Measurements from ENCODE around the gene FAM111A. TPM values are rescaled to one million over a fixed set of nuclear protein-coding genes. Genes with fewer than 3 reads are reported as not detected.

Gene FAM111A
- total and polyA plus RNA-seq, 9 of the 15 experiments (the other 6 are each of a cell fraction or from before 2014, with no cell fraction given), result 14.8 to 30.6 (median 20.1) TPM

GRCh38 chr11:59171508-59172322, 29.1 kb downstream of the FAM111A start, which contains the start of gene DTX4 (continued):
- TF ChIP-seq TOE1 (IDR thresholded peaks at IDR 0.05; ENCODE audit: borderline replicate concordance) (peak; percentile 68), TOE1 (CRISPR knock-in tag; IDR thresholded peaks at IDR 0.05; ENCODE audit: borderline replicate concordance, low read depth) (no peak), STAT6 (CRISPR knock-in tag; IDR thresholded peaks at IDR 0.05) (0 out of 2 replicates have a peak, but pooled peaks have one; percentile 62), THAP7 (CRISPR knock-in tag; IDR thresholded peaks at IDR 0.05) (no peak), ZNF175 (CRISPR knock-in tag; IDR thresholded peaks at IDR 0.05; ENCODE audit: low read depth) (no peak), ATF2 (CRISPR knock-in tag; IDR thresholded peaks at IDR 0.05) (no peak), CHAMP1 (IDR thresholded peaks at IDR 0.05) (no peak), NR2C2 (CRISPR knock-in tag; IDR thresholded peaks at IDR 0.05) (no peak), NR2C2 (tag; IDR thresholded peaks at IDR 0.05) (no peak), OTX1 (CRISPR knock-in tag; IDR thresholded peaks at IDR 0.05) (no peak), TGIF2 (CRISPR knock-in tag; IDR thresholded peaks at IDR 0.05) (no peak), ZNF785 (CRISPR knock-in tag; IDR thresholded peaks at IDR 0.05) (no peak), TEAD4 (IDR thresholded peaks at IDR 0.05; ENCODE audit: low read length) (no peak), TEAD4 (CRISPR knock-in tag; IDR thresholded peaks at IDR 0.05; ENCODE audit: borderline replicate concordance) (no peak), DMBX1 (CRISPR knock-in tag; IDR thresholded peaks at IDR 0.05; ENCODE audit: borderline replicate concordance) (no peak), CBFA2T3 (IDR thresholded peaks at IDR 0.05) (no peak), HCFC1 (IDR thresholded peaks at IDR 0.05; ENCODE audit: low read depth, low read length) (no peak; the same call in 1 of the 2 replicates), ZNF3 (CRISPR knock-in tag; IDR thresholded peaks at IDR 0.05) (no peak), ZNF583 (CRISPR knock-in tag; IDR thresholded peaks at IDR 0.05) (no peak), SMC3 (conservative IDR thresholded peaks at IDR 0.05; ENCODE audit: insufficient read depth, low read depth, low read length) (peak; percentile 87)
